Bone marrow (tissue), 2 donors: ENCODE results near the gene CARD11.

Source experiments
- DNase-seq, 2 donors: peaks; one replicate each; lab custom pipeline; 2025; lab: John Stamatoyannopoulos, UW

CARD11 gene

GRCh38 chr7:2981103-2981480 lies 62.6 kb downstream of the CARD11 start:
- no peak for DNase-seq

- DNase-seq, result peak in 1 of 2 donors; percentile 53
Measured at GRCh38 chr7:2980401-2981102, 63.1 kb downstream of the CARD11 start.

- DNase-seq, result no peak
Measured at GRCh38 chr7:2979951-2980350, 63.7 kb downstream of the CARD11 start.

- DNase-seq, result no peak
Measured at GRCh38 chr7:2979201-2979631, 64.5 kb downstream of the CARD11 start.

GRCh38 chr7:2978408-2978807 lies 65.3 kb downstream of the CARD11 start:
- DNase-seq, result peak in 1 of 2 donors; percentile 81

GRCh38 chr7:2975821-2976371 lies 67.8 kb downstream of the CARD11 start:
- no peak for DNase-seq

- DNase-seq, result no peak
Measured at GRCh38 chr7:2974093-2974819, 69.4 kb downstream of the CARD11 start.

GRCh38 chr7:2972835-2973161 lies 70.9 kb downstream of the CARD11 start:
- no peak for DNase-seq

GRCh38 chr7:2971914-2972834 lies 71.5 kb downstream of the CARD11 start:
- DNase-seq, result no peak

GRCh38 chr7:2970861-2971260 lies 72.8 kb downstream of the CARD11 start:
- DNase-seq, result no peak

- DNase-seq, result no peak
Measured at GRCh38 chr7:2970307-2970664, 73.4 kb downstream of the CARD11 start.

GRCh38 chr7:2969398-2970306 lies 74.0 kb downstream of the CARD11 start:
- no peak for DNase-seq

GRCh38 chr7:2968616-2969397 lies 74.9 kb downstream of the CARD11 start:
- no peak for DNase-seq

GRCh38 chr7:2968176-2968575 lies 75.5 kb downstream of the CARD11 start:
- DNase-seq, result no peak

- DNase-seq, result no peak
Measured at GRCh38 chr7:2967705-2968104, 76.0 kb downstream of the CARD11 start.

GRCh38 chr7:2967253-2967652 lies 76.4 kb downstream of the CARD11 start:
- no peak for DNase-seq

- no peak for DNase-seq
Measured at GRCh38 chr7:2966466-2967078, 77.1 kb downstream of the CARD11 start.

- DNase-seq, result no peak
Measured at GRCh38 chr7:2965745-2966270, 77.9 kb downstream of the CARD11 start.

GRCh38 chr7:2965301-2965700 lies 78.4 kb downstream of the CARD11 start:
- DNase-seq, result no peak

GRCh38 chr7:2964208-2964607 lies 79.5 kb downstream of the CARD11 start:
- no peak for DNase-seq
